ENCODE results near the gene CNOT3.

- TF ChIP-seq RAD21 (IDR thresholded peaks at IDR 0.05; ENCODE audit: low read length) (no peak), GABPA (IDR thresholded peaks at IDR 0.05; ENCODE audit: low read depth) (no peak)
Observed at GRCh38 chr19:54189735-54190502, 52.4 kb downstream of the CNOT3 start.
